HTR-8/SVneo (cell line): ENCODE results near the gene AGTPBP1.
A peak's percentile ranks its signal among the peaks of the same experiment; 100 is the strongest.
"Not testable (repeated sequence)": the region's sequence is repeated elsewhere in the genome, so short reads cannot be mapped to it uniquely, and the experiment has no call there.

ENCODE experiments used
- DNase-seq: peaks from one replicate; pipeline ENCODE4 v3.0.0; 2011; ENCODE audit warnings: low spot score, mixed read lengths; ENCODE audit not compliant: insufficient read length
- FAIRE-seq: peaks from 2 replicates; lab custom pipeline; 2011; peaks lifted over from hg19 to GRCh38; lab: Jason Lieb, UNC

The AGTPBP1 gene

DNA sequence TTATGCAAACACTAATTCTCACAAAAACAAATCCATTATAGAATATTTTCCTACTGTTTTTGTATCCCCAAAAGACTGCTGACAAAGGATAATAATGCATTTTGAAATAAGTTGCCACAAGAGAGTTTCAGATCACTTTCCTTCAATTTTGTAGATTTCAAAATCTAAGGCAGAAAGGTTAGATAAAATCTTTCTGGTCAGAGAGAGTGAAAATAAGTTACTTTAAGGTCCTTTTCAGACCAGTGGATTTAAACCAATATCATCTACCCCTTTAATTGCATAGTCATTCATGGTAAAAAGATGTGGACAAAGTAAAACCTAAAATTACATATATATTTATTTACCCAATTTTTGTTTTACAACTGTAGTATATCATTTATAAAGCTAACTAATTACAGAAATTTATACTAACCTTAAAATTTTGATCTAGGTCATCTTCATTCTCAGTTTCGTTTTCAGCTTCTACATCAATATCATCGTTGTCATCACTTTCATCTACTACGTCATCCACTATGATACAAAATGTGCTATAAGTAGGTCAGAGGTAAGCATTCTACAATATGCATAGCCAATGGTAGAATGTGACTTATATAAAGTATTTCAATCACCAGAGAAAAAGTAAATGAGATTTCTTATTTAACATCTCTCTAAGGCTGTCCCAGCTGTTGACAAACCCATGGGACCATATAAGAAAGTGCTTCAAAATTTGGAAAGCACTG, 95.7 kb downstream of the AGTPBP1 start:
- DNase-seq (no peak), FAIRE-seq (no peak)

DNA sequence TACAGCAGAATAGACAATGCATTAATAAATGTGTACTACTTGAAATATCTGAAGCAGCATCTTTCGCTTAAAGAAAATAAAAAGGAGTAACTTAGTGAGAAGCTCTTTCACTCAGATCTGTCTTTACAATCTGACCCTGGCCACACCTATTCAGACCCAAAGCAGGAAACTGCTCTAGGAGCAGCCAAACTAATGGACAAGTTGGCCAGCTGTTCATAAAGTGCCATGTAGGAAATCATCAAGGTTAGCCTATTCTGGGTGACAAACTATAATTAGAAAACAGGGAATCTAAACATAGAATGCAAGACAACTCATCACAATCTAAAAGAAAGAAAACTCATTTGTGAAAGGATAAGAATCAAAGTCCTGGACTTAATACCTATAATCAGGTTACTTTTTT, 101.3 kb downstream of the AGTPBP1 start:
- FAIRE-seq (no peak), DNase-seq (no peak)

DNA sequence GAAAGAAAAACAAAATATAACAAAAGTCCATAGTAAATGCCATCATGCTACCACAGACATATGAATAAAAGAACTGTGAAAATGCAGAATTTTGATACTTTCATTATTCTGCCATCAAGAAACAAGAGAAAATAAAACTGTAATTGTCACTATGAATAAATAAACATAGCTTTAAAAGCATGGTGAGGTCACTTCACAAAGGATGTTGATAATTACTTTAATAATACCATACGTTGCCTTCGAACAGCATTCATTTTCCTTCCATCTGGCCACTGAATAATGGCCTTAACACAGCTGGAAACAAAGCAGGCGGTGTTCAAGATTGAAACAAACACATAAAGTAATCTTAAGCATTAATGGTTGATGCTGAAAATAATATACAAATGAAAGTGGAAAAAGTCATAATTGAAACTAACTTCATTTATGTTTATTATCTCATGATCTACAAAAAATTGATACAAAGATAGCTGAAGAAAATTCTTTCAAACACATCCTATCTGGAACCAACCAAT, 102.0 kb downstream of the AGTPBP1 start:
- DNase-seq (no peak), FAIRE-seq (no peak)

DNA sequence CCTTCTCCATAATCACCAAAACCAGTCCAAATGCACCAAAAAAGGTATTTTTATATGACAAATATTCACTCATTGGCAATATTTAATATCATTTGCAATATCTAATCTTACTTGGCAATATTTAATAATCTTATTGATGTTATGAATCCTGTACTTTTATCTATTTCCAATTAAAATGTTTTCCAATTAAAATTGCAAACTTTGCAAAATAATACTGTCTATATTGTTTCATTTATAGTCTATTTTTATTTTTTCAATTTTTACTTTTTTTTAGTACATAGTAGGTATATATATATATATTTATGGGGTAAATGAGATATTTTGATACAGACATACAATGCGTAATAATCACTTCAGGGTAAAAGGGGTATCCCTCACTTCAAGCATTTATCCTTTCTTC, 109.9 kb downstream of the AGTPBP1 start:
- FAIRE-seq (no peak), DNase-seq (no peak)

DNA sequence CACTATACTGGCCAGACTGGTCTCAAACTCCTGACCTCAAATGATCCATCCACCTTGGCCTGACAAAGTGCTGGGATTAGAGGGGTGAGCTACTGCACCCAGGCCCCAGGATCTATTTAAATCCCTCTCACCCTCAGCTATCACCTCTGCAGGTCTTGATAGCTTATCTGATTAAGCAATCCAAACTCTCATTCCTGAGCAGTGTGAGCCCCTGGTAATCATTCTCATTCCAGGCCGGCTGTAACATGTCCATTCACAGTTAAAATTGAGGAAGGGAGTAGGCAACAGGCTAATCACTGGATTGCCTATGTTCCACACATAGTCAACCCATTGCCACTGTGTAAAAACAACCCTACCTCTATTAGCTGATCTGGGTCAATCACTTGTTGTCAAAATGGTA, 111.1 kb downstream of the AGTPBP1 start:
- FAIRE-seq (no peak), DNase-seq (no peak)

DNA sequence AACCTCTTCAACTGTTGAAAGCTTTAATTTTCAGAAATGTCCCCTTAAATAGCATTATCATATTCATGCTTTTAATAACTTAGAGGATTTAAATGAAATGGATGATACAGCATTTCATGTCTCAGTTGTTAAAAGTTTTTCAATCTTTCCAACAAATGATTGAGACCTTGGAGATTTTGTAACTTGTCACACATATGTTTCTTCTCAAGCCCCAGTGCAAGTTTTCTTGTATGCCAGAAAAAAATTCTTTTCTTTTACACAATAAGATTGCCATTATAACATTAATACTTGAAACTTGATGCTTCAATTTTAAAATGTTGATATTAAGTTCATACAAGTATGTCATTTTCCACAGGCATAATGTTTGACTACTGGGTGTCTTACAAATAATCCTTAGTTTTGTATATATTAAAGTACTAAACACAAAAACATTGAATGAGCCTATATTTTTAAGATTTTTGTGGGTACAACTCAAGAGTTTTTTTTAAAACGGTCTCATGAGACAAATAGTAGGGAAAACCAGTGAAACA, 124.5 kb downstream of the AGTPBP1 start:
- DNase-seq = no peak
- no peak for FAIRE-seq

DNA sequence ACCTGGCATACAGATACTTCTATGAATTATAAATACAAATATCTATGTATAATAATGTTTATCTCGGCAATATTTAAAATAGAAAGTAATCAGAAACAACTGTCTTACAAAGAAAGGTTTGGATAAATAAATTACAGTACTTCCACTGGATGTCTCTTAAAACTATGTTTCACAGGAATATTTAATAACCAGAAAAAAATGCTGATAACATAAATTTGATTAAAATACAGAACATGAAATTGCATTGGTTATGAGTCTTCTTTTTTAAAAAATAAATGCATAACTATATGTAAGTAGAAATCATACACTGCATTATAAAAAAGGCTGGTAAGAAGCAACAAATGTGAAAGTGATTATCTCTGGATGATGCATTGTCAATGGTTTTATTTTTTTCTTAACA, 126.0 kb downstream of the AGTPBP1 start:
- DNase-seq = no peak
- FAIRE-seq = no peak

DNA sequence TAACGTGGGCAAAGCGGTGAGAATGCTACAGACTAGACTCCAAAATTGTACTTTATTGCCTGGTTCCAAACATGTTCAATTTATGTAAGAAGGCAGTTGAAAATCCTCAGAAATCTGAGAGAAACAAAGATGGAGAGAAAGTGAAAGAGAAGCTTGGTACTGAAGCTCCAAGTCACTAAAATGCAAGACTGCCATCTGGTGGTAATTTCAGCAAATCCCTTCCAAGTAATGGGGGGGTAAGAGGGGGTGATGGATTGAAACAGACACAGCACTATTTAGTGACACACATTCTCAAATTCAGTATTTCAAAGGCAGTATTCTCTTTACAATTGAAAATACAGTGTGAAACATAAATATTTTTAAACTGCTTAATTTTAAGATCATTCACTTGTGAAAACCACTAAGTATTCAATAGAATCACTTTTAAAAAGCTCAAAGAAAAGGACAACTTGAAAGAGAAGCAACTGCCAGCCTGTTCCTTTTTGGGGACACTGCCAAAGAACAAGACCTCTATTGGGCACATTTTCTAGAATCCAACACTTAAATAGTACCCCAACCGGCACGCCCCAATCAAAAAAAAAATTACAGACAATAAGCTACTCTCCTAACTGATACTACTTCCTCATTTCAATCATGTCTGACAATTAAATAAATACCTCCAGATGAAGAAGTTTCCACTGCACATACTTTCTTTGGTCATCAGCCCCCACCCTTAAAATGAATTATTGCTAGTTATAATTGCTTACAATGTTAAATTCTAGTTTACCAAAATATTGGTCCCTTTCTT, 131.5 kb downstream of the AGTPBP1 start:
- FAIRE-seq = no peak

DNA sequence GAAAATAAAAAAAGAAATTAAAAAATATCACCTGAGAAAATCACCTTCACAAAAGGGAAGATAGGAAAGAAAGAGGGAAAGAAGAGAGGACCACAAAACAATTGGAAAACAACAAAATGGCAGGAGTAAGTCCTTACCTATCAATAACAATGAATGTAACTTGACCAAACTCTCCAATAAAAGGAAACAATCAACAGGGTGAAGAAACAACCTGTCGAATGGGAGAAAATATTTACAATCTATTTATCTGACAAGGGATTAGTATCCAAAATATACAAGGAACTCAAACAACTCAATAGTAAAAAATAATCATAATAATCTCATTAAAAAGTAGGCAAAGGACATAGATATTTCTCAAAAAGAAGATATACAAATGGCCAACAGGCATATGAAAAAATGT, 135.8 kb downstream of the AGTPBP1 start:
- FAIRE-seq (no peak), DNase-seq (no peak)

More for the DNA sequence above, 131.5 kb downstream of the AGTPBP1 start:
- peak; percentile 51 for DNase-seq

DNA sequence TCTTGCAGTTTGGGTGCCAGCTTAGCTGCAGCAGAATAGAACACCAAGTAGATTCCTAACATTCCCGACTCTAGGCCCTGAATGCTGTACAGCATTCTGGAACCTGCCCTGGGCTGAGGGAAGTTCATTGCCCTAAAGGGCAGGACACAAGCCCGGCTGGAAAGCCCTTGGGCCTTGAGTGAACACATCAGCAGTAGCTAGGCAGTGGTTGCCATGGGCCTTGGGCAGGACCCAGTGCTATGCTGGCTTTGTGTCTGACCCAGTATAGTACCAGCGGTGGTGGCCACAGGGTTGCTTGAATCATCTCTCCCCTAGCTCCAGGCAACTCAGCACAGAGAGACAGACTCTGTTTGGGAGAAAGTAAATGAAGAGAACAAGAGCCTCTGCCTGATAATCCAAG, 137.8 kb downstream of the AGTPBP1 start:
- FAIRE-seq (no peak), DNase-seq (no peak)

DNA sequence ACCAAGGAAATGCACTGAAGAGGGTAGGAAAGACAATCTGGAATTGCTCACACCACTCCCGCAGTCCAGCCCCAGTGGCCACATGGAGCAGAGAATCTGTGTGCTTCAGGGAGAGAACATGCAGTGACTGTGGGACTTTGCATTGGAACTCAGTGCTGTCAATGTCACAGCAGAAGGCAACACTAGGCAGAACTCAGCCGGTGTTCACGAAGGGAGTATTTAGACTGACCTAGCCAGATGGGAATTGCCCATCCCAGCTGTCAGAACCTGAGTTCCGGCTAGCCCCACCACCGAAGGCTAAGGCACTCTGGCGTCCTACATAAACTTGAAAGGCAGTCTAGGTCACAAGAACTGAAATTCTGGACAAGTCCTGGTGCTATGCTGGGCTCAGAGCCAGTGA, 139.0 kb downstream of the AGTPBP1 start:
- FAIRE-seq (no peak), DNase-seq (no peak)

DNA sequence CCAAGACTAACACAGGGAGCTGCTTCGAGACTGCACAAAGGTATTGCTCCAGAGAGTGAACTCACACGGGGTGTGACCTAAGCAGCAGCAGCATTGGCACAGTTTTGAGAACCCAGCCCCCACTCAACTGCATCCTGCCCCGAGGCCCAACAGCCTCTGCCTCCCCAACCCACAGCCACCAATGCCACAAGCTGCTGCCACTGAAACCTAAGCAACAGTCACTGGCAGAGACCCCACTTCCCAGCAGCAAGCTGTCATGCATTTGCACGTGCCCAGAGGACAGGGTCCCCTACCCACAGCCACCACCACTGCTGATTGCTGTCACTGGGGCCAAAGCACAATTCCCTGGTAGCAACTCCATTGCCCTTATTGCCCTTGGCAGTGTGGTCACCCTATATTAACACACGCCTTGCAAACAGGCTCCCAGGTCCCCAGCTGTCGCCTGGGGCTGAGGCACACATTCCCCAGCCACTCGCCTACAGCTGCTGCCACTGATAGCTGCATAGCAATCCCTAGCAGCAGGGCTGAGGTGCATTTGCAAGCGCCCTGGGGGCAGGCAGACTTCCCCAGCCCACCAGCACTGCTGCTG, 141.0 kb downstream of the AGTPBP1 start:
- FAIRE-seq = no peak
- DNase-seq = no peak

DNA sequence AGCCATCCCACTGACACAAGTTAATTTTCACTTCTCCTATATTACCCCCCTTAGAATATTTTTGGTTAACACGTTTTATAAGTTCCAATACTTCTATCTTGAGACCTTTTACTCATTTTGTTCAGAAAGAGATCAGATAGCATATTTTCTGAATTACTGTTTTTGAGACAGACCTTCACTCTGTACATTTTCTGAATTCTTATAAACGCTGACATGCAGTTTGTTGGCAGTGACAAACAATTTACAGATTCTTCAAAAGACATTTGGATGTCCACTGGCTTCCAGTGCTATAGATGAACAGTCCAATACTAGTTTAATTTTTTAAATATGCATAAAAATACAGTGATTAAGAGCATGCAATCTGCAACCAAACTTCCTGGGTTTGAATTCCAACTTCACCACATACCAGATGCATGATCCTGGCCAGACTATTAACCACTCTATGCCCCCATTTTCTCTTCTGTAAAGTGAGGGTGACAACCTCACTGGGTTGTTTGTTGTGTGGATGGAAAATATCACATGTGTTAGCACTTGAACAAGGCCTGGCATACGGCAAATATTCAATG, 142.1 kb downstream of the AGTPBP1 start:
- no peak for FAIRE-seq
- no peak for DNase-seq

DNA sequence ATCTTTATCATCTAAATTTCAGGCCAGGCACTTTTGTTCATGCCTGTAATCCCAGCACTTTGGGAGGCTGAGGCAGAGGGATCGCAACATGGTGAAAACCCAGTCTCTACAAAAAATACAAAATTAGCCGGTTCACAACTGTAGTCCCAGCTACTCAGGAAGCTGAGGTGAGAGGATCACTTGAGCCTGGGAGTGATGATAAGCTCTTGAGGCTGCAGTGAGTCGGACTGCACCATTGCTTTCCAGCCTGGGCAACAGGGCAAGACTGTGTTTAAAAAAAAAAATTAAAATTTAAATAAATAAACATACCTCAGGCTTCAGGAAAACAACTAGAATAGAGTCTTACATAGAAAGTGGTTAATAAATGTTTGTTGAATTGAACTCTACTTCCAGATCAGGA, 147.4 kb downstream of the AGTPBP1 start:
- DNase-seq = no peak
- FAIRE-seq = no peak

DNA sequence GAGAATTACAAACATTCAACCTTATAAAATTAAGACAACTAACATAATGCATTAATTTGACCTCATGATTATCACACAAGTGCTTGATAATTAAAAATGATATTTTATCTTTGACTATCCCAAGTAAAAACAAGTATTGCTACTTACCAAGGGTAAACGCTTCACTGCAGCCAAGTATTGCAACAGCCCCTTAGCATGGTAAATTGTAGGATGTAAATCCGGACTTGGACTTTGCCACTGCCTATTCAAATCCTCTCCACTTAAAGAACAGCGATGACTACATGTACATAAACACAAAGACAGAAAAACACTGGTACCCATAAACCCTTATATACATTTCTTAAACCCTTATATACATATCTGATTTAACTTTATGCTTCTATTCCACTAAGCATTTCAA, 155.1 kb downstream of the AGTPBP1 start:
- DNase-seq (no peak), FAIRE-seq (no peak)

DNA sequence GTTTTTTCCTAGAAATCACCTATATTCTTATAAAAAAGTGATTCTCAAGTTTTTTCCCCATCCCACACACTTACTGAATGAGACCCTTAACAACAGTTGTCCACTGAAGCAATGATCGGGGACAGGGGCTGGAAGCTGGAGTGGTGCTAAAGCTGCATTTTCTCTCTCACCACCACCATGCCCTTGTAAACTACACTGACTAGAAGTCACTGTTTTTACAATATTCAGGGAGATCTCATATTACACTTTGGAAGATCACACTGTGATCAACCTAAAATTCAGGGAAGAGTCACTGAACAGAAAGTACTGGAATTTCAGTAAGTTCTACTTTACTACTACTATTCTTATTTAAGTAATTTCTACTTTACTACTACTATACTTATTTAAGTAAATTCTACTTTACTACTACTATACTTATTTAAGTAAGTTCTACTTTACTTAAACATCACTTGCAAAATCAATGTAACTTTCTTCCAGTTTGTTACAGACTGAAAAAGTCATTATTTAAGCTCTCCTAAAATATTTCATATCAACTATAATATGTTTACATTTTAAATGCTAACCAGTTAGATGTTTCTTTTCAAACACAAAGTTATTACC, 164.3 kb downstream of the AGTPBP1 start:
- no peak for FAIRE-seq
- no peak for DNase-seq

DNA sequence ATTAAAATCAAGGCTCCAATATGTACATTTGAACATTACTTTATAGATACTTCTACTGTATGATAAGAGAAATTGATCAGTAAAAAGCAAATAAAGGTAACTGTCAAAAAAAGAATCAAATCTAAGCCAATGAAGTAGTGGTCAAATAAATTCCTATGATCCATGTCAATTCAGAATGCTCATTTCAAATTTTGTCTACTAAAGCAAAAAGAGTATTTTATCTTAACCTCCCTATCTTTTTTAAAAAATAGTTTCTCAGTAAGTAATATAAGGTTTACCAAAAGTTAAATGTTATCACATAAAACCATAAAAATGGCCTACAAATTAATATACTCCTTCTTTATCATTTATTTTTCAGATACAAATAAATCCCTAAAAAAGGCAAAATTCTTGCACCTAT, 165.9 kb downstream of the AGTPBP1 start:
- DNase-seq (no peak), FAIRE-seq (no peak)

DNA sequence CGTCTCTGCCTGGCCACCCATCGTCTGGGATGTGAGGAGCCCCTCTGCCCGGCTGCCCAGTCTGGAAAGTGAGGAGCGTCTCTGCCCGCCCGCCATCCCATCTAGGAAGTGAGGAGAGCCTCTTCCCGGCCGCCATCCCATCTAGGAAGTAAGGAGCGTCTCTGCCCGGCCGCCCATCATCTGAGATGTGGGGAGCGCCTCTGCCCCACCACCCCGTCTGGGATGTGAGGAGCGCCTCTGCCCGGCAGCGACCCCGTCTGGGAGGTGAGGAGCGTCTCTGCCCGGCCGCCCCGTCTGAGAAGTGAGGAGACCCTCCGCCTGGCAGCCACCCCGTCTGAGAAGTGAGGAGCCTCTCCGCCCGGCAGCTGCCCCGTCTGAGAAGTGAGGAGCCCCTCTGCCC, 168.2 kb downstream of the AGTPBP1 start:
- FAIRE-seq, DNase-seq: not testable (repeated sequence)

DNA sequence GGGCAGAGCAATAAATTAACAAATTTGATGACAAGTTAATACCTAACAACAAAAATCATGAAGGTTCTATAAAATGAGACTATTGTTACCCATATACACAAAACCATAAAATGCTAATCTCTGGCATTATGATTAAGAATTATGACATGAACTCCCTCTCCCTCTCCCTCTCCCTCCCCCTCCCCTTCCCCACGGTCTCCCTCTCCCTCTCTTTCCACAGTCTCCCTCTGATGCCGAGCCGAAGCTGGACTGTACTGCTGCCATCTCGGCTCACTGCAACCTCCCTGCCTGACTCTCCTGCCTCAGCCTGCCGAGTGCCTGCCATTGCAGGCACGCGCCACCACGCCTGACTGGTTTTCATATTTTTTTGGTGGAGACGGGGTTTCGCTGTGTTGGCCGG, 168.8 kb downstream of the AGTPBP1 start:
- FAIRE-seq, DNase-seq: not testable (repeated sequence)

DNA sequence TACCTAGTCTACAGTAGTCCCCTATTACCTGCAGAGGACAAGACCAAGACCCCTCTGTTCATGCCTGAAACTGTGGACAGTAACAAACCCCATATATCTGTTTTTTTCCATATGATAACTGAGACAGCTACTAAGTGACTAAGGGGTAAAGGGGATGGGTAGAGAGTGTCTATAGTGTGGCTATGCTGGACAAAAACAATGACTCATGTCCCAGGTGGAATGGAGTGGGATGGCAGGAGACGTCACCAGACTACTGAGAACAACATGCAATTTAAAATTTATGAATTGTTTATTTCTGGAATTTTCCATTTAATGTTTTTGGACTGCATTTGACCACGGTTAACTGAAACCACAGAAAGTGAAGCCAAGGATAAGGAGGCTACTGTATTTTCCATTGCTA, 171.8 kb downstream of the AGTPBP1 start:
- FAIRE-seq (no peak), DNase-seq (no peak)
